ENCODE results near the gene RAF1. TPM values are rescaled to one million over a fixed set of nuclear protein-coding genes. Genes with fewer than 3 reads are reported as not detected.

The RAF1 gene
- total RNA-seq: 86.7 and 111 TPM in 2 replicates

GRCh38 chr3:12663936-12664908, at the start of gene RAF1:
TSS of gene RAF1 (minus strand) at chr3:12664117. CDS start at chr3:12618721, 45,396 bp downstream.
- DNase-seq (ENCODE audit: low read depth): peak; percentile 98
- H3K4me3 ChIP-seq (ENCODE audit: low read depth, low read length): peak within 1 kb of the TSS; percentile 95
- no peak for TF ChIP-seq CTCF (IDR thresholded peaks at IDR 0.05; ENCODE audit: insufficient read depth, low read depth, low read length)

DNA sequence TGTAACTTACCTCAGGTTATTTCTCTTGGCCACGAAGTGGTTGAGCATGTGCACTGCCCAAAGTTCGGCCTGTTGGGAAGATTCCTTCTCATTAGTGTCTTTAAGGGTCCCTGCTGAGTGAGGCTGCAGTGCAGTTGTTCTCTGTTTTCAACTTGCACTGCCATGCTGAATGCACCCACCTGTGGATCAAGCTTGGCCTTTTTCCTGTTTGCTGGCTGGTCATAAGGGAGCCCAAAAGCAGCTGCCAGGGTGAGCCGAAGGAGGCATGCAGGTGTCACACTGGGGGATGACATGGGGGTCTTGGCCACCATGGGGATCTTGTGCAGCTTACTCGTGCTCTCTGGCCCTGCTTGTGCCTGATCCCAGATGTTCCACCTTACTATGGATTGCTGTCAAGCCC, 46.1 kb upstream of the RAF1 start:
- TF ChIP-seq CTCF (IDR thresholded peaks at IDR 0.05; ENCODE audit: insufficient read depth, low read depth, low read length): no peak
- DNase-seq (ENCODE audit: low read depth): no peak

DNA sequence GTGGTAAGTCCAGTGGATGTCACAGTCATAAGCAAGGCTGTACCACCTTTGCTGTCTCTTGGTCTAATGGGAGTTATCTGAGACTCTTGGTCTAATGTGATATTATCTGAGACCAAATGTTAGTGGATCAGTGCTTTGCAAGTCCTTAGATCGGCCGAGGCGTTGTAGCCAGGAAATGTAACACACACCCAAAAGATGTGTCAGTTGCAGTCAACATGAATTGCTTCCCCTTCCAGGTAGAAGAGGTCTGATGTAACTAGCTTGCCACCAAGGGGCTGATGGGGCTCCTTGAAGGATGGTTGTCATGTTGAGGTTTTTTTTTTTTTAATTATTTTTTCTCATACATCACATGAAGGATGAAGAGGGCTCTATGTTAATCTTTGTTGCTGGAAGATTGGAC, 45.4 kb upstream of the RAF1 start:
- DNase-seq (ENCODE audit: low read depth): no peak
- TF ChIP-seq CTCF (IDR thresholded peaks at IDR 0.05; ENCODE audit: insufficient read depth, low read depth, low read length): no peak
- H3K4me3 ChIP-seq (ENCODE audit: low read depth, low read length): no peak overlapping the region

More for the DNA sequence above, 46.1 kb upstream of the RAF1 start:
- H3K4me3 ChIP-seq (ENCODE audit: low read depth, low read length): no peak overlapping the region

DNA sequence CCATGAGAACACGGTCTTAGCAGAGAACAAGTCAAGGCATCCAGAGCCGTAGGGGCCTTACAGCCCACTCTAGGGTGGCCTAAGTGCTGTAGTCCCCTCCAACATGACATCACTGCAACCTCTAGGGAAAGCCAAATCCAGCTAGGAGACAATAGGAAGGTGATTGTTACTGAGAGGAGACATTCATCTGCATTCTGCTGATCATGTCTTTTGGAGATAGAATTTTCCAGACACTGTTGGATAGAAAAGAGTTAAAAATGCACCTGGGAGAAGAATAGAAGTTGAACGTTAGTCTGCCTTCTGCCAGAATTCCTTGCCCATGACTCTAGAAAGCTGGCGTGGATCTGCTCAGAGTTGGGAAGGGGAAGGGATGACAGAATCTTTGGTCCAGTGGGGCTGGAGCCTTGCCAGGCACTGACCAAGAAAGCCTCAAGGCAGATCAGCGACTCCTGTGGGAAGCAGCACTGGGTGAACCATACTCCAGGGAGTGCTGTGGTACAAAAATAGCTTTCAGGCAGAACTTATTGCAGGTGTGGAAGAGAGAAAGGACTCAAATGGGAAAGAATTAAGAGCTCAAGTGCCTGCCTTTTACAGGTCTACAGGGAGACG, 44.8 kb upstream of the RAF1 start:
- no peak for TF ChIP-seq CTCF (IDR thresholded peaks at IDR 0.05; ENCODE audit: insufficient read depth, low read depth, low read length)
- peak; percentile 51 for DNase-seq (ENCODE audit: low read depth)

GRCh38 chr3:12707449-12707848, 43.5 kb upstream of the RAF1 start:
- no peak for TF ChIP-seq CTCF (IDR thresholded peaks at IDR 0.05; ENCODE audit: insufficient read depth, low read depth, low read length)
- H3K4me3 ChIP-seq (ENCODE audit: low read depth, low read length): no peak overlapping the region
- peak; percentile 31 for DNase-seq (ENCODE audit: low read depth)

More for the DNA sequence above, 44.8 kb upstream of the RAF1 start:
- no peak overlapping the region for H3K4me3 ChIP-seq (ENCODE audit: low read depth, low read length)

DNA sequence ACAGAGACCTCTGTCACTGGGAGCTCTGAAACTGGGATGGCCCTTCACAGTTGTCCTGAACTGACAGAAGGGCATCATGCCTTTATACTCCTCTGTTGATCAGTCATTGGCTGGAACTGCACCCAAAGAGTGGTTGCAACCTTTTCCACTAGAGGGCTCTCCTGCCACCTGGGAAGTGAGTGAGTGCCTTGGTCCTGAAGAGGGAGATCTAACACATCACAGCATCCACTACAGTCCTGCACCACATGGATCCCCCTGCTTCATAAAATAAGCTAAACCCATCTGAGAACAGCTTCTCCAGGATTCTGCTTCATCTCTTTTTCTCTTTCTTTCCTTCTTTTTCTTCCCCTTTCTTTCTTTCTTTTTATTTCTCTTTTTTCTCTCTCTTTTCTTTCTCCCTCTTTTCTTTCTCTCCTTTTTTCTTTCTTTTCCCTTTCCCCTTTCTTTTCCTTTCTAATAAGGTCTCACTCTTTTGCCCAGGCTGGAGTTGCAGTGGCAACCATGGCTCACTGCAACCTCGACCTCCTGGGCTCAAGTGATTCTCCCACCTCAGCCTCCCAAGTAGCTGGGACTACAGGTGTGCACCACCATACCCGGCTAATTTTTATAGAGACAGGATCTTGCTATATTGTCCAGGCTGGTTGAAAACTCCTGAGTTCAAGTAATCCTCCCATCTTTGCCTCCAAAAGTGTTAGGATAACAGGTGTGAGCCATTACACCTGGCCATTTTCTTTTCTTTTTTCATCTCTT, 42.8 kb upstream of the RAF1 start:
- peak; percentile 87 for TF ChIP-seq CTCF (IDR thresholded peaks at IDR 0.05; ENCODE audit: insufficient read depth, low read depth, low read length)
- peak; percentile 68 for DNase-seq (ENCODE audit: low read depth)
- H3K4me3 ChIP-seq (ENCODE audit: low read depth, low read length): no peak overlapping the region
